GM18909 (cell line): ENCODE results near the gene PRDM15.

Experiments
- ATAC-seq: cut with Tn5 transposase; IDR thresholded peaks from one replicate; pipeline ENCODE4 v1.9.1; 2021; ENCODE audit warnings: mild to moderate bottlenecking; ENCODE audit not compliant: unreplicated experiment, poor library complexity

The PRDM15 gene

GRCh38 chr21:41810597-41810932 lies 68.6 kb downstream of the PRDM15 start:
- no peak for ATAC-seq

DNA sequence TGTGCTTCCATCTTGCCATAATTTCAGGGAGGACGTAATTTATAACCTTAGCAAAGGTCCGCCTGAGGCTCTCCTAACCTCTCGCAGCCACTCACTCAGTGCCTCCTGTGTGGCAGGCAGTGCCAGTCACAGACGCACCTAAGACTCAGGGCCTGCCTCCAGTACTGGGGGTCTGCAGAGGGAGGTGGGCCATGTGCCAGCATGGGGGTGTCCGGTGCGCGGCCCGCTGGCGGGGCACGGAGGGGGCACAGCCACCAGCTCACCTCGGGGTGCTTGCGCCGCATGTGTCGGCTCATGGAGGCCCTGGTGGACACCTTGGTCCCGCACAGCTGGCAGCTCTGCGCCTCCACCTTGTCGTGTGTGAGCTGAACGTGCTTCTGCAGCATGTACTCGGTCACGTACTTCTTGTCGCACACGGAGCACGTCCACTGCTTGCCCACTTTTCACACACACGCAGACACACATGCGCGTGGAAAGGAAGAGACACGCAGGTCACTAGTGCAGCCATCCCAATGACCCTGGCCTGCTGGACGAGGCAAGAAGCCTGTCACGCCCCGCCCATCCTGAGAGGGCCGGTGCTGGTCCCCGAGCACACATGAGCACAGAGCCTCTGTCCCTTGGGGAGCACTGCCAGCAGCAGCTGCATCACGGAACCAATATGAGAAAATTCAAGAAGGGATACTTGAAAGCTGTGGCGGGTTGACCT lies 69.1 kb downstream of the PRDM15 start:
- ATAC-seq = no peak

DNA sequence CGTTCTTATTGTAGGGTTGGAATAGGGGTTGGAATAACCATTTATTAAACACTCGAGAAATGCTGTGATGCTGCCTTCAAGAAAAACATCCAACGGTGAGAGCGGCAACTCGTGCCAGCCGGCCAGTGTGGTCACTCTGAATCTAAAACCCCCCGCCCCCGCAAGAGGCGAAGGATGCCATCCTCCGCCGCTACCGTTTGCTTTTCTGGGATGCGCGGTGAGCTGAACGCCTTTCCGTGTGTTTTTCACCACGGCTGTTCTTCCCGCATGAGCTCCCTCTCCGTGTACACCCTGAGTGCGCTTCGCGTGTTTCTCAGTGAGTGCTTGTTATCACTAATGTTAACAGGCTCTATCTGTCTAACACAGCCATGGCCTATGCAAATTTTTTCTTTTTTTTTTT lies 70.3 kb downstream of the PRDM15 start:
- no peak for ATAC-seq

DNA sequence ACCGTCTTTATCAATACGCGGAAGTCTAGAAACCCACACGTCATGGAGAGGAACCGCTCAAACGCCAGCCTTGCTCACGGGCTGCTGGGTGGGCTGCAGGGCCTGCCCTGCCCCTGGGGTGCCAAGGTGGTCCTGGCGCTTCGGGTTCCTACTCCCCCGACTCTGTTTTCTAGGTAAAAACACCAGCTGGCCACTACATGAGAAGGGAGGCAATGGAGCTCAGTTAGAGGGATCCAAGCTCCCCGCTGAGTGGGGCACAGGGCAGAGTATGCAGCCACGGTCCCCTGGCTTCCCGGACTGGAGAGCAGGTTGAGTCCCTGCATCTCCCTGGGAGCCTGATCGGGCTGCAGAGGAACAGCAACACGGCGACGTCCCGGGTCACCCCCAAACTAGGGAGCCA lies 71.0 kb downstream of the PRDM15 start:
- no peak for ATAC-seq

DNA sequence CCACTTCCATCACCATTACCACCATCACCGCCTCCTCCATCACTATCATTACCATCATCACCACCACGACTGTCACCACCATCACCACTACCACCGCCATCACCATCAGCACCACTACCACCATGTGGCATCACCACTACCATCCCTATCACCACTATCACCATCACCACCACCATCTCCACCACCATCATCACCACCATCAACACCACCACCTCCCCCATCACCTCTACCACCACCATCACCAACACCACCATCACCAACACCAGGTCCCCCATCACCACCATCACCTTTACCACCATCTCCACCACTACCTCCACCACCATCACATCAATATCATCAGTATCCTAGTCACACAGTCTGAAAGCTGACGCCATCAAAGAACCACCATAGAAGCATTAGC lies 72.4 kb downstream of the PRDM15 start:
- no peak for ATAC-seq

GRCh38 chr21:41805643-41806042 lies 73.5 kb downstream of the PRDM15 start:
- ATAC-seq = no peak

- ATAC-seq = no peak
These were observed 74.1 kb downstream of the PRDM15 start for GRCh38 chr21:41805038-41805437.

DNA sequence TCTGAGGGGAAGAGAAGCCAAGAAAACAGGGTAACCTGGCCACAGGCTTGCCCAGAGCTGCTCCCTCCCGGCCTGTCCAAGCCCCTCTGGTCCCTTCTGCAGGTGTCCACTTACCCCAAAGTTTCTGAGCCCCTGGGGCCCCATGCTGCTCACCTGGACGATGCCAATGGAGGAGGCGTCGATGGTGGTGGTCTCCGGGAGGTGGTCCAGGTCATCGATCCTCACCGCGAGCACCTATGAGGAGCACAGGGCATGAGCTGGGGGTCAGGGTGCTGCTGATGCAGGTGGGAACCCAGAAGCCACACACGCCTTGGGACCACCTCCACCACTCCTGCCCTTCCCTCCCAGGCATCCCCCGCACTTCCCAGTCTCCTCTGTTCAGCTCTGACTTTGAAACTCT lies 74.8 kb downstream of the PRDM15 start:
- ATAC-seq = no peak

DNA sequence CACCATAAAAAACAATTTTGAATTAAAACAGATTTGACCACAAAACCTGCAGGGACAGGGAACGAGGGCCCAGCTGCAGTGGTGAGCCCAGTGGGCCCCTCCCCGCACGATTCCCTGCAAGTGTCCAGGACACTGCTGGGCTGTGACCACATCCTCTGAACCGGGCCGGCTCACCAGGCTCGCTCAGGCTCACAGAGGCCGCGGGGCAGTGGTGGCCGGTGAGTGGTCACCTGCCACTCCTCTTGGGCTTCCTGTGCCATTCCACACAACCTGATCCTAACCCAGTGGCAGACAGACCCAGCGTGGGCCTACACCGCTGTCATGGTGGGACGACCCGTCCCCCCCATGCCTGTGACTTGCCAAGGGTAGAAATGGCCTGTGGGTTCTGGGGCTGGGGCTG lies 75.8 kb downstream of the PRDM15 start:
- no peak for ATAC-seq

GRCh38 chr21:41802684-41803083 lies 76.5 kb downstream of the PRDM15 start:
- no peak for ATAC-seq

DNA sequence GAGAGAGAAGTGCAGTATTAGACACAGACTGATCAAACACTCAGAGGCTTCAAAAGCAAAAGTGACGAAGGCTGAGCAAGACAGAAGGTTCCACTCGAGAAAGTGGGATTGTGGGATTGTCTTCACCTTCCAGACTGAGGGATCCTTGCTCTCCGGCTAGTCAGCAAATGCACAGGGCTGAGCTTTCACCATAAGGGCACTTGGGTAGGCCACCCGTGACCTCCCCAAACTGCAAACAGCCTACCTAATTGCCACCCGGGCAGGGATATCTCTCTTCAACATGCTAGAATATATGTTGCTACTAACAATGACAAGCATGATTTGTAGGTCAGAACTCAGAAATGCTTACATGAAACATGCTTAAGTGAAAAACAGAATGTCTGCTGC lies 77.0 kb downstream of the PRDM15 start:
- no peak for ATAC-seq

GRCh38 chr21:41801321-41802197 lies 77.6 kb downstream of the PRDM15 start:
- ATAC-seq = no peak

- ATAC-seq = no peak
These were observed 78.5 kb downstream of the PRDM15 start for GRCh38 chr21:41800425-41801320.

GRCh38 chr21:41799763-41800162 lies 79.4 kb downstream of the PRDM15 start:
- ATAC-seq = no peak

DNA sequence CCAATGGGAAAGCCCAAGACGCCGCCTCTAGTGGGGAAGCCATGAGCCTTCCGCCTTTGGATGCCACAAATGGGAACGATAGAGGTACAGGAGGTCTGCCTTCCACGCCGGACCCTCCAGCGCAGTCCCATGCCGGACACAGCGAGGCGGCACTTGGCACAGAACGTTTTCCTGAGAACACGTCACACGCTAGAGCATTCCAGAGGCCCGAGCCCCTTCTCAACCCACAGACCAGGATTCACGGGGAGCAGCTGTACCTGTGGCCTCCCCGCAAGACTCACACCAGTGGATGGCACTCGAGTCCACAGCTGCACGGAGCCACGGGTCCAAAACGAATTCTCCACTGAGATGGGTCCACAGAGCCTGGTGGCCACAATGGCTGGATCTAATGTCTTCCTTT lies 80.8 kb downstream of the PRDM15 start:
- no peak for ATAC-seq

DNA sequence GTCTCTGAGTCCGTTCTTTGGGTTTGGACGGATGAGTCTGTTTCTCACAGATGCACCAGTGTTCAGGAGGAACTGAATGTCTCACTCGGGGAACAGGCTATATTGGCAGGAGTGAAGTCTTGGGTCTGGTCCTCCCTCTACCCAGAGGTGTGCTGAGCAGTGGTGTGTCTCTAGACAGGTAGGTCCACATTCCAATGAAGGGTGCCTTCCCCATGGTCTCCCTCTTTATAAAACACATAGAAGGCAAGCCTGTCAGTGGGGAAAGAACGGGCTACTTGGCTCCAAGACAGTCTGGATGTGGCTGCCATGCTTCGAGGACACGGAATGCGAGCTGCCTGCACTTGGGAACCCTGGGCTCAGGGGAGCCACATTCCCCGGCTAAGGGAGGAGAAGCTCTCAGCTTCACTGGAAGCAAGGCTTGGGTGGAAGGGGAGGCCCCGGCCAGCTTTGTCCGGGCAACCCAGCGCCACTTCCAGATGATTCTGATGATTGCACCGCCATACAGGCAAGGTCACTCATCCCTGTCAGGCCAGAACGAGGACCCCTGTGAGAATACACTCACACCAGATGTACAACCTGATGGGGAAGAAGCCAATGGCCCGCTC lies 82.6 kb downstream of the PRDM15 start:
- ATAC-seq = no peak

GRCh38 chr21:41795726-41796125 lies 83.4 kb downstream of the PRDM15 start:
- ATAC-seq = no peak

DNA sequence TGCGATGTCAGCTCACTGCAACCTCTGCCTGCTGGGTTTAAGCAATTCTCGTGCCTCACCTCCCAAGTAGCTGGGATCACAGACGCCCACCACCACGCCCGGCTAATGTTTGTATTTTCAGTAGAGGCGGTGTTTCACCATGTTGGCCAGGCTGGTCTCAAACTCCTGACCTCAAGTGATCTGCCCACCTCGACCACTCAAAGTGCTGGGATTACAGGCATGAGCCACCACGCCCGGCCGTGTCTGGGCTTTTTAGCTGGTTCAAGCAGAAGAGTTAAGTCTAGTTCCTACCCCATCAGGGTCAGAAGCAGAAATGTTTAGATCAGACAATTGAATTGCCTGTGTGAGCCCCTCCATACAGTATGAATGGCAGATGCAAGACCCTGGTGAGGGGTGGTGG lies 84.5 kb downstream of the PRDM15 start:
- ATAC-seq = no peak

GRCh38 chr21:41792711-41793110 lies 86.4 kb downstream of the PRDM15 start:
- no peak for ATAC-seq

GRCh38 chr21:41786509-41786987 lies 92.6 kb downstream of the PRDM15 start:
- ATAC-seq = no peak
